Measurements from ENCODE around the gene PRKCH. TPM values are rescaled to one million over a fixed set of nuclear protein-coding genes. Genes with fewer than 3 reads are reported as not detected.

PRKCH gene
- polyA plus RNA-seq, 3 donors = 3.6 to 6.2 (median 5.4) TPM

DNA sequence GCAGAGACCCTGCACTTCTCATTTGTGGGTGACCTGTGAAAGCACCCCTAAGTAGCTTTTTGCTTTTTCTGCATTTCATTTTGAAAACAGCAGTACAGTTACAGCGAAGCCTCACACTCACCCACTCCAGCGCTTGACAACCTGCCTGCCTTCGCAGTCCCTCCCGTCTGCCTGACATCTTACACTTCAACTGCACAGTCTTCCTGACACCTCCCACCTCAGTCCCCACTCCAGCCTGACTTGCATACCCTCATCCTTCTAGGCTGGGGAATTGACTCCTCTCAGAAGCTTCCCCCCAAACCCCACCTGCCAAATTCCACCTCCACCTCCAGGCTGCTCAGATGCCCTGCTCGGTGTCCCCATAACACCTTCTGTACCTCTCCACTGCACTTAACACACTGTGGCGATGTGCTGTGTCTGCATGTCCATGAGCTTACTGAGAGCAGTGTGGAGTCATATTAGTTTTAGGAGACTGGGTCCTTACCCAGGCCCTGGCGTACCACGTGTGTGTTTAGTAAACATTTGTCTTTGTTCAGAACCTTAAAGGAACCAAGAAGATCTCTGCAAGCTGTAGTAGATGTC lies 159.4 kb downstream of the PRKCH start:
- intact Hi-C loops (cut with micrococcal nuclease) = no loop called here
- H2AFZ ChIP-seq (ENCODE audit: insufficient read depth, low read depth, low read length, poor library complexity, severe bottlenecking) = no peak overlapping the region
- H3K9me3 ChIP-seq (replicated peaks in 1 of 2; ENCODE audit: control insufficient read depth in 1 of 2, insufficient read depth in 1 of 2, low read length in 2 of 2) = no peaks in the 10 kb centered on the region
- H3K4me2 ChIP-seq (replicated peaks; ENCODE audit: extremely low read depth, low read length, poor library complexity, severe bottlenecking) = no peak overlapping the region
- H3K36me3 ChIP-seq (replicated peaks in 1 of 2; ENCODE audit: control insufficient read depth in 1 of 2, insufficient read depth in 2 of 2, low read length in 2 of 2) = peaks cover 4 to 10% of the 10 kb centered on the region in 2 donors
- H3K36me3 Mint-ChIP-seq = peaks cover 26 to 46% of the 10 kb centered on the region in 2 donors
- peaks cover 5% of the 10 kb centered on the region for H3K79me2 ChIP-seq (ENCODE audit: insufficient read depth, low read length)
- peak overlapping the region in 1 of 2 donors; percentile 12 for H3K4me3 Mint-ChIP-seq
- no peak overlapping the region for H3K9ac ChIP-seq (ENCODE audit: insufficient read depth, low read length, poor library complexity, severe bottlenecking)
- peaks cover 53% of the 10 kb centered on the region for H3K4me1 Mint-ChIP-seq
- no peaks in the 10 kb centered on the region for H4K20me1 ChIP-seq (ENCODE audit: insufficient read depth, low read length)
- peaks cover 48 to 49% of the 10 kb centered on the region in 2 donors for H3K4me1 ChIP-seq (ENCODE audit: control insufficient read depth in 1 of 2, insufficient read depth in 2 of 2, low read length in 2 of 2)
- H3K9me3 Mint-ChIP-seq = peaks cover 0 to 2% (median 0%) of the 10 kb centered on the region in 7 donors
- TF ChIP-seq, protein P1, sequence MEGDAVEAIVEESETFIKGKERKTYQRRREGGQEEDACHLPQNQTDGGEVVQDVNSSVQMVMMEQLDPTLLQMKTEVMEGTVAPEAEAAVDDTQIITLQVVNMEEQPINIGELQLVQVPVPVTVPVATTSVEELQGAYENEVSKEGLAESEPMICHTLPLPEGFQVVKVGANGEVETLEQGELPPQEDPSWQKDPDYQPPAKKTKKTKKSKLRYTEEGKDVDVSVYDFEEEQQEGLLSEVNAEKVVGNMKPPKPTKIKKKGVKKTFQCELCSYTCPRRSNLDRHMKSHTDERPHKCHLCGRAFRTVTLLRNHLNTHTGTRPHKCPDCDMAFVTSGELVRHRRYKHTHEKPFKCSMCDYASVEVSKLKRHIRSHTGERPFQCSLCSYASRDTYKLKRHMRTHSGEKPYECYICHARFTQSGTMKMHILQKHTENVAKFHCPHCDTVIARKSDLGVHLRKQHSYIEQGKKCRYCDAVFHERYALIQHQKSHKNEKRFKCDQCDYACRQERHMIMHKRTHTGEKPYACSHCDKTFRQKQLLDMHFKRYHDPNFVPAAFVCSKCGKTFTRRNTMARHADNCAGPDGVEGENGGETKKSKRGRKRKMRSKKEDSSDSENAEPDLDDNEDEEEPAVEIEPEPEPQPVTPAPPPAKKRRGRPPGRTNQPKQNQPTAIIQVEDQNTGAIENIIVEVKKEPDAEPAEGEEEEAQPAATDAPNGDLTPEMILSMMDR (IDR thresholded peaks at IDR 0.05) = no peak
- H3K27ac Mint-ChIP-seq = peak overlapping the region; percentile 3 to 99 (median 98)
- no peak overlapping the region for H3K4me3 ChIP-seq (replicated peaks in 1 of 3; ENCODE audit: low read depth in 2 of 3, low read length in 3 of 3)
- DNase-seq = no peak
- H3K27me3 ChIP-seq (ENCODE audit: control insufficient read depth in 2 of 2, insufficient read depth in 2 of 2, low read length in 2 of 2) = no peaks in the 10 kb centered on the region
- H3K27me3 Mint-ChIP-seq (ENCODE audit: low read depth in 3 of 3) = peaks cover 0 to 3% (median 0%) of the 10 kb centered on the region in 3 donors
- 98% methylated on average over 7 of the region's 8 CpGs for WGBS (ENCODE audit: insufficient coverage)
- peak overlapping the region in 1 of 2 donors; percentile 96 for H3K27ac ChIP-seq (ENCODE audit: low read depth in 1 of 2, low read length in 2 of 2)

DNA sequence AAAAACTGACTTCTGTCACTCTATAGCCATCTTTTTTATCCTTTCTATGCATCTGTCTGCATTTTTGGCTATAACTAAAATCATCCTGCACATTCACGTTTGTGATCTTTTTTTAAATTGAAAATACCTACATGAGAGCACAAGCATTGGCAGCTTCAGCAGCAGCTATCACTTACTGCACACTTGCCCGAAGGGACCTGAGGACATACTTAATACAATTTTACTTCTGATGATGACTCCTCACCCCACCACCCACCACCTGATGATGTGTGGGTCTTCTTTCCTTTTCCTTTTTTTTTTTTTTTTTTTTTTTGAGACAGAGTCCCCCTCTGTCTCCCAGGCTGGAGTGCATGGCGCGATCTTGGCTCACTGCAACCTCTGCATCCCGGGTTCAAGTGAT lies 160.3 kb downstream of the PRKCH start:
- no peak for DNase-seq
- H2AFZ ChIP-seq (ENCODE audit: insufficient read depth, low read depth, low read length, poor library complexity, severe bottlenecking) = no peak overlapping the region
- no peak overlapping the region for H3K4me2 ChIP-seq (replicated peaks; ENCODE audit: extremely low read depth, low read length, poor library complexity, severe bottlenecking)
- no peaks in the 10 kb centered on the region for H3K9me3 ChIP-seq (replicated peaks in 1 of 2; ENCODE audit: control insufficient read depth in 1 of 2, insufficient read depth in 1 of 2, low read length in 2 of 2)
- H3K4me3 Mint-ChIP-seq = no peak overlapping the region
- TF ChIP-seq, protein P1 (IDR thresholded peaks at IDR 0.05) = no peak
- H3K27ac Mint-ChIP-seq = peak overlapping the region in 2 of 7 donors; percentile 77 to 98
- no peak overlapping the region for H3K4me3 ChIP-seq (replicated peaks in 1 of 3; ENCODE audit: low read depth in 2 of 3, low read length in 3 of 3)
- no peak overlapping the region for H3K27ac ChIP-seq (ENCODE audit: low read depth in 1 of 2, low read length in 2 of 2)
- H3K27me3 ChIP-seq (ENCODE audit: control insufficient read depth in 2 of 2, insufficient read depth in 2 of 2, low read length in 2 of 2) = no peaks in the 10 kb centered on the region
- intact Hi-C loops (cut with micrococcal nuclease) = no loop called here
- 90% methylated on average over 3 of the region's 5 CpGs for WGBS (ENCODE audit: insufficient coverage)
- H3K36me3 ChIP-seq (replicated peaks in 1 of 2; ENCODE audit: control insufficient read depth in 1 of 2, insufficient read depth in 2 of 2, low read length in 2 of 2) = peaks cover 4 to 16% of the 10 kb centered on the region in 2 donors
- H3K4me1 Mint-ChIP-seq = peaks cover 45% of the 10 kb centered on the region
- peaks cover 5% of the 10 kb centered on the region for H3K79me2 ChIP-seq (ENCODE audit: insufficient read depth, low read length)
- H3K4me1 ChIP-seq (ENCODE audit: control insufficient read depth in 1 of 2, insufficient read depth in 2 of 2, low read length in 2 of 2) = peaks cover 39 to 40% of the 10 kb centered on the region in 2 donors
- H3K27me3 Mint-ChIP-seq (ENCODE audit: low read depth in 3 of 3) = peaks cover 0 to 3% (median 0%) of the 10 kb centered on the region in 3 donors
- H3K36me3 Mint-ChIP-seq = peaks cover 34 to 54% of the 10 kb centered on the region in 2 donors
- H3K9me3 Mint-ChIP-seq = peaks cover 0 to 2% (median 0%) of the 10 kb centered on the region in 7 donors
- H3K9ac ChIP-seq (ENCODE audit: insufficient read depth, low read length, poor library complexity, severe bottlenecking) = no peak overlapping the region
- no peaks in the 10 kb centered on the region for H4K20me1 ChIP-seq (ENCODE audit: insufficient read depth, low read length)

All from CD14-positive monocyte (primary cell).